K562 (cell line): ENCODE data around the gene PCDHGB2. TPM values are rescaled to one million over a fixed set of nuclear protein-coding genes. Genes with fewer than 3 reads are reported as not detected.

Source experiments
- ATAC-seq: fragments of 200-7000 bp; cut with Tn5 transposase; 3 replicates; pipeline ENCODE4 v1.9.1; 2020; ENCODE audit warnings: moderate library complexity
- BruUV-seq: library from RNA; stranded (reverse); fragments of 400-500 nt; replicated peaks from 2 replicates; lab custom pipeline; 2021; lab: Mats Ljungman, UMichigan
- CTCF ChIA-PET: fragments of 300-600 bp; formaldehyde crosslinking; extraction: SDS; loops from one replicate; lab custom pipeline; 2021; ENCODE audit warnings: low intra/inter-chr PET ratio; lab: Yijun Ruan, JAX
- POLR2A ChIA-PET: fragments of 300-600, 350-650 bp; sonication (Branson Sonifier 250); formaldehyde crosslinking; extraction: SDS; loops from one replicate; lab custom pipeline; 2021; ENCODE audit warnings: antibody characterized with exemption, inconsistent platforms; lab: Yijun Ruan, JAX
- DNase-seq, 4 experiments: peaks; one replicate each; pipeline versions ENCODE4 v3.0.0 to v3.0.0-alpha.2; 2011 to 2018; ENCODE audit warnings: low spot score in 3 of 4, mixed read lengths in 3 of 4; ENCODE audit errors: extremely low read depth in 1 of 4
- FAIRE-seq: peaks from 2 replicates; lab custom pipeline; 2011; peaks lifted over from hg19 to GRCh38; lab: Jason Lieb, UNC
- H2AFZ ChIP-seq: 2 replicates; pipeline ENCODE4 v1.6.0; 2011; ENCODE audit warnings: low read depth, low read length, control low read depth, inconsistent platforms
- H3K27ac ChIP-seq: fragments of 200-600 bp; 3 replicates; pipeline ENCODE4 v1.8.0; 2011; ENCODE audit warnings: low read depth, mild to moderate bottlenecking, control low read depth, inconsistent platforms, low read length, moderate library complexity, mixed read lengths; ENCODE audit errors: extremely low read depth
- H3K27me3 ChIP-seq, 2 experiments: fragments of 300-600 bp in 1 of 2; 2 replicates in 1 of 2; 3 replicates in 1 of 2; pipeline versions ENCODE4 v1.6.0 to v1.8.0; 2011; ENCODE audit warnings: inconsistent platforms in 2 of 2, low read length in 2 of 2, mild to moderate bottlenecking in 1 of 2, mixed read lengths in 1 of 2, moderate library complexity in 1 of 2; ENCODE audit not compliant: control insufficient read depth in 2 of 2, insufficient read depth in 2 of 2
- H3K36me3 ChIP-seq: fragments of 300-600 bp; 3 replicates; pipeline ENCODE4 v1.8.0; 2011; ENCODE audit warnings: mild to moderate bottlenecking, low read length, inconsistent platforms; ENCODE audit not compliant: control insufficient read depth, insufficient read depth
- H3K4me1 ChIP-seq, 2 experiments: fragments of 200-600 bp in 1 of 2; replicated peaks in 1 of 2; 2 replicates in 1 of 2; 3 replicates in 1 of 2; pipeline versions ENCODE4 v1.5.1 to v1.8.0; 2011; ENCODE audit warnings: inconsistent platforms in 2 of 2, low read length in 2 of 2, mild to moderate bottlenecking in 1 of 2, mixed read lengths in 1 of 2, moderate library complexity in 1 of 2; ENCODE audit not compliant: control insufficient read depth in 2 of 2, insufficient read depth in 2 of 2
- H3K4me2 ChIP-seq: 2 replicates; pipeline ENCODE4 v1.6.1; 2011; ENCODE audit warnings: low read length, control low read depth, inconsistent platforms, mixed read lengths; ENCODE audit not compliant: insufficient read depth
- H3K4me3 ChIP-seq: fragments of 200-600 bp; sonication (generic), shearing (Covaris generic); 2 replicates; pipeline ENCODE4 v1.5.1; 2016; ENCODE audit warnings: control low read depth, inconsistent platforms
- H3K79me2 ChIP-seq: fragments of 200-600 bp; 3 replicates; pipeline ENCODE4 v1.8.0; 2011; ENCODE audit warnings: low read length, inconsistent platforms; ENCODE audit not compliant: control insufficient read depth, insufficient read depth
- H3K9ac ChIP-seq, 2 experiments: 2 replicates each; pipeline versions ENCODE4 v1.6.0 to v1.6.1; 2011; ENCODE audit warnings: low read depth in 2 of 2, low read length in 2 of 2, control low read depth in 1 of 2, inconsistent platforms in 1 of 2, mild to moderate bottlenecking in 1 of 2, mixed read lengths in 1 of 2; ENCODE audit not compliant: insufficient read depth in 1 of 2
- H3K9me1 ChIP-seq: one replicate; pipeline ENCODE4 v1.6.0; 2011; ENCODE audit warnings: inconsistent platforms, mild to moderate bottlenecking, low read length, moderate library complexity; ENCODE audit not compliant: control insufficient read depth, insufficient read depth
- H3K9me3 ChIP-seq: replicated peaks from 2 replicates; pipeline ENCODE4 v1.5.1; 2011; ENCODE audit warnings: low read depth, low read length, inconsistent platforms; ENCODE audit not compliant: control insufficient read depth, insufficient read depth
- H4K20me1 ChIP-seq: replicated peaks from 2 replicates; pipeline ENCODE4 v1.6.1; 2011; ENCODE audit warnings: low read length, inconsistent platforms, mixed read lengths; ENCODE audit not compliant: control insufficient read depth, insufficient read depth
- FOXP4 ChIP-seq: sonication (generic); formaldehyde crosslinking; IDR thresholded peaks from 2 replicates; pipeline ENCODE4 v1.8.0; 2022; ENCODE audit warnings: mild to moderate bottlenecking, missing genetic modification reagents, borderline replicate concordance
- ZBTB33 ChIP-seq: sonication (generic); formaldehyde crosslinking; IDR thresholded peaks from 2 replicates; pipeline ENCODE4 v1.8.1; 2023; ENCODE audit warnings: mild to moderate bottlenecking, missing genetic modification reagents
- ZNF197 ChIP-seq: fragments of 200-800 bp; sonication (Bioruptor generic); IDR thresholded peaks from 2 replicates; pipeline ENCODE4 v1.6.1; 2016; ENCODE audit warnings: low read depth, missing genetic modification characterization, missing compliant biosample characterization
- WGBS: fragments of 100-300 bp; shearing (Covaris generic); methylation state at CpG from one replicate; pipeline ENCODE4 v1.1.6; 2016; ENCODE audit warnings: low coverage, mixed read lengths; ENCODE audit not compliant: insufficient coverage; ENCODE audit errors: missing lambda C conversion rate; 5-methylcytosine and 5-hydroxymethylcytosine counted together
- in situ Hi-C: fragments of 300-500 bp; cut with MboI; formaldehyde crosslinking; loops from 4 replicates; pipeline ENCODE4 v1.15.0; 2018; ENCODE audit warnings: inconsistent platforms, mixed read lengths
- intact Hi-C: fragments of 100-400 bp; cut with micrococcal nuclease; formaldehyde crosslinking; loops from 2 replicates; pipeline ENCODE4 v1.14.2; 2022
- polyA plus RNA-seq, 8 experiments: library from polyadenylated mRNA; depleted of rRNA in 4 of 8; stranded (reverse) in 5 of 8; unstranded in 3 of 8; fragments of >200 nt; fragmentation: Nextera tagmentation in 2 of 8; fragmentation: Illumina TruSeq in 1 of 8; extraction: Ambion mirVana in 2 of 8; extraction: Trizol in 1 of 8; gene quantifications; 2 replicates each; pipeline versions ENCODE4 v1.2.1 to v1.2.3, GENCODE V29; 2011 to 2014; ENCODE audit warnings: inconsistent platforms in 1 of 8, missing spikeins in 1 of 8
- total RNA-seq, 7 experiments: library from RNA; depleted of rRNA in 6 of 7; stranded (reverse); fragments of >200 nt in 6 of 7; fragmentation: Illumina TruSeq in 2 of 7; extraction: Trizol in 2 of 7; gene quantifications; 2 replicates each; pipeline versions ENCODE4 v1.2.1 to v1.2.3, GENCODE V29; 2011 to 2021; ENCODE audit warnings: low replicate concordance in 1 of 7
- TF ChIP-seq, protein P1 (sequence below), 2 experiments: IDR thresholded peaks; 2 replicates each; pipeline ENCODE4 v1.6.1; 2011; ENCODE audit warnings: borderline replicate concordance in 1 of 2, control low read depth in 1 of 2, low read depth in 1 of 2, low read length in 1 of 2, mild to moderate bottlenecking in 1 of 2, mixed read lengths in 1 of 2, moderate library complexity in 1 of 2; ENCODE audit not compliant: insufficient read depth in 1 of 2, insufficient read length in 1 of 2, poor library complexity in 1 of 2, severe bottlenecking in 1 of 2; ENCODE audit errors: extremely low read depth in 1 of 2

The PCDHGB2 gene
- total and polyA plus RNA-seq, 9 of the 15 experiments (the other 6 are each of a cell fraction or from before 2014, with no cell fraction given), result 0.06 to 0.54 (median 0.29) TPM; not detected in 1

GRCh38 chr5:141409598-141410306 lies 50.0 kb downstream of the PCDHGB2 start:
- FAIRE-seq (no peak), ATAC-seq (no peak), DNase-seq (no peak)
- peaks cover 0 to 20% of the 10 kb centered on the region in 2 experiments; a peak in 2 of 5 replicates for H3K4me1 ChIP-seq
- no peak overlapping the region for H3K9ac ChIP-seq
- in situ Hi-C loops (no loop called here), intact Hi-C loops (loop anchor here (5.0 kb wide), 1 partner anchor 113 kb away; no protein-coding TSS in a partner anchor)
- H3K27ac ChIP-seq, result no peak overlapping the region
- no peaks in the 10 kb centered on the region for H3K9me1 ChIP-seq
- no peaks in the 10 kb centered on the region for H3K79me2 ChIP-seq
- no peak overlapping the region for H3K4me2 ChIP-seq
- no peaks in the 10 kb centered on the region for H4K20me1 ChIP-seq
- H3K4me3 ChIP-seq, result no peak overlapping the region
- POLR2A ChIA-PET, result no interaction called here
- no TSS peak for BruUV-seq
- H3K9me3 ChIP-seq, result no peaks in the 10 kb centered on the region; the same call in 1 of the 2 replicates
- WGBS, result 45% methylated on average over 44 of the region's 64 CpGs
- no peaks in the 10 kb centered on the region for H3K36me3 ChIP-seq
- H2AFZ ChIP-seq, result no peak overlapping the region
- CTCF ChIA-PET, result no interaction called here
- TF ChIP-seq, protein P1, sequence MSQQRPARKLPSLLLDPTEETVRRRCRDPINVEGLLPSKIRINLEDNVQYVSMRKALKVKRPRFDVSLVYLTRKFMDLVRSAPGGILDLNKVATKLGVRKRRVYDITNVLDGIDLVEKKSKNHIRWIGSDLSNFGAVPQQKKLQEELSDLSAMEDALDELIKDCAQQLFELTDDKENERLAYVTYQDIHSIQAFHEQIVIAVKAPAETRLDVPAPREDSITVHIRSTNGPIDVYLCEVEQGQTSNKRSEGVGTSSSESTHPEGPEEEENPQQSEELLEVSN (IDR thresholded peaks at IDR 0.05; ENCODE audit: borderline replicate concordance in 1 of 2, extremely low read depth in 1 of 2, insufficient read depth in 1 of 2, insufficient read length in 1 of 2, low read depth in 1 of 2, low read length in 1 of 2, poor library complexity in 1 of 2, severe bottlenecking in 1 of 2), result peak in 1 of 2 experiments; percentile 3
- TF ChIP-seq ZNF197 (CRISPR knock-in tag) (no peak), ZBTB33 (CRISPR knock-in tag) (peak; percentile 41; the same call in 1 of the 2 replicates), FOXP4 (no peak)
- TF ChIP-seq, all 486 proteins: peak for 2
- peaks cover 7 to 31% of the 10 kb centered on the region in 2 experiments; a peak in 4 of 5 replicates for H3K27me3 ChIP-seq
